HG02610 (cell line): ENCODE results near the gene NPTXR.

Experiments
- ATAC-seq: cut with Tn5 transposase; IDR thresholded peaks from one replicate; pipeline ENCODE4 v1.9.1; 2021; ENCODE audit warnings: mild to moderate bottlenecking, moderate library complexity; ENCODE audit not compliant: unreplicated experiment

Gene NPTXR

GRCh38 chr22:38799265-38800002, 44.4 kb downstream of the NPTXR start:
- no peak for ATAC-seq

DNA sequence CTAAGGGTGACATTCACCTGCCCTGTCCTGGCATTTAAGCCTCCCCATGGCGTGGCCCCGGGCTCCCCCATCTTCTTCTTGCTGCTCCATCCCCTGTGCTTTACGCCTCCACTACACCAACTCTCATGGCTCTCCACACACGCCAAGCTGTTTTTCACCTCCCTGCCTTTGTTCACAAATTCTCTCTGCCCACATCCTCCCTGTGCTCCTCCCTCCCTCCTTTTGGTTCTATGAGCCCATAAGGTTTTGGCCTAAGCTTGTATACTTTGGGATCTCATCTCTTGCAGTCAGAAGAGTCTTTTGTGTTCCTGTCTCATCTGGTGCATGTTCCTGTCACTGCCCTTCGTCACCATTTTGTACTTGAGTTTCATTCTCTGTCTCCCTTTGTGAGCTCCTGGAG, 45.3 kb downstream of the NPTXR start:
- ATAC-seq, result no peak

DNA sequence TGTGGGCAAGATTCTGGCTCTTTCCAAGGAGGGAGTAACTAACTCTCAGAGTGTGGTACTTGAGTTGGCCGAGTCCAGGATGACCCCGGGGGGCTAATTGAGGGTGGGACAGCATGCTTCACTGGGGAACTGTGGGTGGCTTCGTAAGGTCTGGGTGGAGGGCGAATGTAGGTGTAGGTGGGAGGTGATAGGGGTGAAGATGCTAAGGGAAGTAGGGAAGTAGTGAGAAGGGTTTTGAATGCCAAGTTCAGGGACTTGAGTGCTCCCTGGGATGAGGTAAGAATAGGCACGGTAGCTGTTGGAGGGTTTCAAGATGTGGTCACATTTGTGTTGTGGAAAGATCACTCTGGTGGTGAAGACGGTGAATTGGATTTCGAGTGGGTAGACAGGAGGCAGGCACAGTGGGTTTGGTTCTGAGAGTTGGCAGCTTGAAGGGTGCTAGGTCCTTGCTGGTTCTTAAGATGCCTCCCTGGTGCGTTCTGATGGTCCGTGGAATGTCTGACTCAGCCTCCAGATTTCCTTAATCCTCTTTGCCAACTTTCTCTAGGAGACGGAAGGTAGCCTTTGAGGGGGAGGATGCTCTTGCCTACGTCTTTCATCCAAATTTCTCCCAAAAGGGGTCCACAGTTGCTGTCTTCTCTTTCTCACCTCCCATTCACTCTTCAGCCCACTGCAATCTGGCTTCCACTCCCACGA, 47.4 kb downstream of the NPTXR start:
- no peak for ATAC-seq

DNA sequence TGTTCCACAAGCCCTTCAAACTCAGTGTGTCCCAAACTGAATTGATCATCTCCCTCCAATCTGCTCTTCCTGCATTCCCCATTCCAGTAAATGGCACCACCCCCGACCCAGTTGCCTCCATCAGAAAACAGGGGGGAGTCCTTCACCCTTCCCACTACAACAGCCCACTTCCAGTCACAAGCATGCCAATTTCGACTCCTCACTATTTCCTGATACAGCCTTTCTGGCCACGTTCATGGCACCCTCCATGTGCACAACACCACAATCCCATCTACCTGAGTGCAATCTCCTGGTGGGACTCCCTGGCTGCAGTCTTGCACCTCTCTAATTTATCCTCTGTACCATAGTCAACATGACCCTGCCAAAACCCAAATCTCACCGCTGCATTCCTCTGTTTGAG, 48.3 kb downstream of the NPTXR start:
- ATAC-seq, result no peak

DNA sequence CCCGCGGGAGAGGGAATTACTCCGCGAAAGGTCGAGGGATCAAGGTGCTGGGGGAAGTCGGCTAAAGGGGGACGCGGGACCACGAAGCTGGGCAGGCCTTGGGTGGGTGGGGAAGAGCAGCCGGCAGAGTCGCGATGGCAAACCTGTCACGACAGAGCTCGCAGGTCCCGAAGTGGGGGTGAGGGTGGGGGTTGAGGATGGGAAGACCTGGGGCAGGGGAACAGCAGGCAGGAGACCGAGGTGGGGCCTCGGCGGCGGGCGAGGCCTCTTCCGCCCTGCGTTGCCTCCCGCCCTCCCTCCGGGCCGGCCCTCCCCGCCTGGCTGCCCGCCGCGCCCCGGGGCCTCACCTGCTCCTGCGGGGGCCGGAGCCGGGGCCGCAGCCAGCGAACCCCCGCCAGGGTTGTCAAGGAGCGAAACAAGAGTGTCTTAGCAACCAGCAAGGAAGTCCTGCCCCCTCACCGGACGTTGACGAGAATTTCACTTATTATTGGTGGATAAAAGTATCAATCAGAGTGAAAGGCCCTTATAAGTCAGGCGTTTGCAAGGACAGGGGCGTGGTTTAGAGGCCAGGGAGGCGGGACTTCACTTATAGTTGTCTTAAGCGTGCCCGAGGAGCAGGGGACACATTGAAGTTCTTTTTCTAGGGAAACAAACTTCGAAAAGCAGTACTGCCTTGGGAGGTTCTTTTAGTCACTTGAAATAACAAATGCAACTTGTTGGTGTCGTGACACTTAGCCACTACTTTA, 49.9 kb downstream of the NPTXR start, which contains the start of gene DNAL4:
Gene DNAL4, minus strand, starts transcription at position 423 of the 746 bp plus-strand sequence. CDS start 11,412 bp downstream, outside the sequence.
- ATAC-seq, result peak; percentile 96

DNA sequence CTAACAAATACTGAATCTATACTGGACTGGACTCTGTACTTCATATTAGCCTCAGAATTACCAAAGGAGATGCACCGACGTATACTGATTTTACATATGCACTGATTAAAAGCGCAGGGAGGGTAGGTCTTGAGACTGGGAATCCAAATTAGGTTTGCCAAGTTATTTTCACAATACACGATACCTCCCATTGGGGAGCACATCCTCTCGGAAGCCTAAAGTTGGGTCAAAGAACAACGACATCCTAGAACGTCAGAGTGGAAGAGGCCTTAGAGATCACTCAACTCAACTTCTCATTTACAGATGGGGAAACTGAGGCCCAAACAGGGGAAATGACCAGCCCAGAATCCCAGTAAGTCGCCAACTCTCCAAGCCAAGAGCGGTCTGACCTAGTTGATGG, 50.5 kb downstream of the NPTXR start:
- ATAC-seq, result no peak

GRCh38 chr22:38792833-38793232, 51.0 kb downstream of the NPTXR start:
- no peak for ATAC-seq

DNA sequence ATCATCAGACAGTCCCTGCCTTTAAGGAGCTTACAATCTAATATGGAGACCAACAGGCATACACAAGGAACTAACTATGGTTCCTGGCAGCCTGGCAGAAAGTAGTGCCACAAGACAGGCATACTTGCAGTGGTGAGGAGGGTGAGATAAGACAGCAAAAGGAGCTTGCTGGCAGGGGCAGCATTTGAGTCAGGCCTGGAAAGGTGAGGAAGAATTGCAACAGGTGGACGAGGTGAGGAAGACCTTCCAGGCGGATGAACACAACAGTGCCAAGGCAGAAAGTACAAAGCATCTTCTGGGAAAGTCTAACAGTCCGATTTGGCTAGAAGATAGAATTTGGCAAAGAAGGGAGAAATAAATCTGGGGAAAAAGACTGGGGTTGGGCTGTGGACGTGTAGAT, 54.2 kb downstream of the NPTXR start:
- no peak for ATAC-seq

DNA sequence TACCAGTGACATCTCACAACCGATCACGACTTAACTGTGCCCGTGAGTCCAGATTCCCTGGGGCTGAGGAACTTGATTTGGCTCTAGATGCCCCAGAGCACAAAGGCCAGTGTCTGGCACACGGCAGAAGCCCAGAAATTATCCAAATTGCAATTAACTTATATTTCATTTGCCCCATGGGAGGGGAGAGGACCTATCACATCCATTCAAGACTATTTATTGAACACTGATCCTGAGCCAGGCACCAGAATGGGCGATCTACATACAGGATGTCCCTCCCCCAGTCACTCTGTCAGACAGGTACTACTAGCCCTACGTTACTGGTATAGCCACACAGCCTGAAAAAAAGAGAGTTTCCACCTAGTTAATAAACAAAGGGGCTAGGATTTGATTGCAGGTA, 55.0 kb downstream of the NPTXR start:
- ATAC-seq, result no peak

DNA sequence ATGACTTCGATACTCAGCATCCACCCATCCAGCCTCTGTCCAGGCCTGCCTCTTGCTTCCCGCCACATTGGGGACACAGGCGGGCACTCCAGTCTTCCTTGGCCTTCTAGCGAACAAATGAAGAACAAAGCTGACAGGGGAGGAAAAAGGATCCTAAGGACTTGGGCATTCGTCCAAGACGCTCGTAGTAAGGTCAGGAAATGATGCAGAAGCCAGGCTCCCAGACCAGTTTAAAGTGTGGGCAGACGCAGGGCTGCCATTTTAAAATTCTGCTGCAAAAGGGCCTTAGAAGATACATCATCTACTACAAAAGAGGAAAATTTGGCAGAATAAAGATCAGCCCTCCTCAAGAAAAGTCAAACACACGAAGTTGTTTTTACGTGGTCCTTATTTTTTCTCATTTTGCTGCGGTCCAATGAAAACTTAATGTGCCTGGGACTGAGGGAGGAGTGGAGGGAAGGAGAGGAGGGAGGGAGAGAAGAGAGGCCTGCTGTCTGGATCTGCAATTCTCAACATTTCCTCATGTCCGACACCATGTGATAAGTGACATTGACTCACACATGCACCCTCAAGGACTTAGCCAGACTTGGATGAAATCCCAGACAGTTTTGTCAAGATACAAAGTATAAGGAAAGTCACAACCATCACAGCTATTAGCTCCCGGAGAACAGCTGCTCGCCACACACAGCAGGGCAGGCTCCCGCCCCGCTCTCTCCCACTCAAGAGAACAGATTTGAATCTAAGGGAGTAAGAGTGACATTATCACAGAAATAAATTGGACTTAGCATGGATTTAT, 55.6 kb downstream of the NPTXR start:
- ATAC-seq, result no peak

DNA sequence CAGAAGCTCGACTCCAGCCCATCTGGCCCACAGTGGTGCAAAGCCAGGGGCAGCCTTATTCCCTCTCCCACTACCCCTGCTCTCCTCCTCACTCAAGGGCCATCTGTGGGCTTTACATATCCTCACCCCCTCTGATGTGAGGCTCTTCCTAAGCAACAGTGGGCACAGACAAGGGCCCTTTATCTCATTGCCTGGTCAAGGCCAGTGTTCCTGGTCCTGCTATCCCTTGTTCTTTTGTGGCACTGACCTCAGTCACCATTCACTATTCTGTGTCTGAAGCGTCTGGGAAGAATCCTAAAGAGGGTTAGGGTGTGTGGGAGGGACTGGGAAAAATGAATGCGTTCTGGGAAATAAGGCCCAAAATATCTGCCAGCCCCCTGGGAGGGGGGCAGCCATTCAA, 57.2 kb downstream of the NPTXR start:
- ATAC-seq, result no peak

DNA sequence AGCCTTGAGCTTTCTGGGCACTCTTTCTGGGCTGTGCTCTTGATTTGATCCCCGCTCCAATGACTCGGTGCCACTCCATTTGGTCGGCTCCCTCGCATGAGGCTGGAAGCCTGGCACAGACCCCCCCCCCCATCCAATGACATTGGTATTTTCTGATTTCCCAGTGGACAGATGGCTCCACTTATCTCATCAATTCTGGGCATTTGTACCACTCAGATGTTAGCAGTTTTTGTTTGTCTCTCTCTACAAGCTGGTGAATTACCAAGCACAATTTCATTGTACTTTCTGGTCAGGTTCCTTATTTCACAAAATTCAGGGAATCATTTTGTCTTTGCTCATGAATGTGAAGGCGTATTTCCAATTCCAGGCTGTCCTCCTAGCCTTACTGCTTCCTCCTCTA, 59.0 kb downstream of the NPTXR start:
- ATAC-seq, result no peak

DNA sequence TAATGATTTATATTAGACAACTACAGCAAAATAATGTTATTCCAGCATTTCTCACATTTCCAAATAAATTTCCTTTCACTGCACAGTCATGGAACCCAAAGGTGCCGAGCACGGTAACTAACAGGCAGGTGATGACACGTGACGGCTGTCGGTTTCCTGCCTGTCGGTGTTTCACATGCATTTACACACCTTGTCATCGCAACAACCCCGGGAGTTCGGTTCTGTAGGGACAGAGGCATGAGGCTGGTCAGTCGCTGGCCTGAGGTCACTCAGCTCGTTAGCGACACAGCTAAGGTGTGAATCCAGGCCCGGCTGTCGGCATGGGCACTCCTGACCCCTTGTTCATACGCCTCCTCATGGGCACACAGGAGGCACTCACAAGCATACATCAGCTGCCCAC, 59.8 kb downstream of the NPTXR start:
- ATAC-seq, result no peak

DNA sequence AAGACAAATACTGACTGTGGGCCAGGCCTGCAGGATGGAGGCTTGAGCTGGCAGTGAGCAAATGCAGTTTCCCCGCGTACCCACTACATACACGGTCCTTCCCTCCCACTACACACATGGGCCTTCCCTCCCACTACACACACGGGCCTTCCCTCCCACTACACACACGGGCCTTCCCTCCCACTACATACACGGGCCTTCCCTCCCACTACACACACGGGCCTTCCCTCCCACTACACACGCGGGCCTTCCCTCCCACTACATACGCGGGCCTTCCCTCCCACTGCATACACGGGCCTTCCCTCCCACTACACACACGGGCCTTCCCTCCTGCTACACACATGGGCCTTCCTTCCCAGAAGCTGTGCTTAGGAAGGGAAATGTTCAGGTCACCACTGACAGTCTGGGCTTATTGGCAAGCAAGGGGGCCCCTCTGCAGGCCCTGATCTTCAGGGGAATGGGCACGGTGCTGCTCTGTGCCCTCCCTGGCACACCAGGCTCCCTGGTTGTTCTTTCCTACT, 60.7 kb downstream of the NPTXR start:
- no peak for ATAC-seq

DNA sequence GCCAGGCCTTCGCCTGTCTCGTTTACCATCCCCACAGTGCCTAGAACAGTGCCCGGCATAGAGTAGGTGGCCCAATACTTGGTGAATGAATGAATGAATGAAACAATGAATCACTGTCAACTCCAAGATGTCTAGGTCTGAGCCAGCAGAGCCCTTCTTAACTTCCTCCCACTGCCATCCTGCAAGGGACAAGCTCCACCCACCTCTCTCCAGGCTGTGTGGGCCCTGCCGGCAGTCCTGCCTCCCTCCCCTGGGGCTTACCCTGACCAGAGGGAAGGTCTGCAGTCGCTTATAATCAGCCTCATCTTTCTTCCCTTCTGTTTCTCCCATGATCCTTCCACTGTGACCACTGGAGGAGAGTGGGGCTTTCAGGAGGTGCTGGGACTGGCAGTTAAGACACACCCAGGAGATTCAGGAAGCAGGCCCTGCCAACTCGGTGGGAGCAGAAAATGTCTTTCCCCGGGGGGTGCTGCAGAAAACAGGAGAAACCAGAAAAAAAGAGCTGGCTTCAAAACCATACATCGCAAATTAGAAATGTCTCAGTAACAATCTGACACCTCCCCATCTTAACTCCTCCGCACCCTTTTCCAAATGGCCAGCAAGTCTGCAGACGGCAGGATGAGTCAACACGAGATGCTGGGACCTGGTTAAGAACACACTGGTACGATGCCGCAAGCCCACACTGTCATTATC, 61.3 kb downstream of the NPTXR start:
- ATAC-seq, result no peak

DNA sequence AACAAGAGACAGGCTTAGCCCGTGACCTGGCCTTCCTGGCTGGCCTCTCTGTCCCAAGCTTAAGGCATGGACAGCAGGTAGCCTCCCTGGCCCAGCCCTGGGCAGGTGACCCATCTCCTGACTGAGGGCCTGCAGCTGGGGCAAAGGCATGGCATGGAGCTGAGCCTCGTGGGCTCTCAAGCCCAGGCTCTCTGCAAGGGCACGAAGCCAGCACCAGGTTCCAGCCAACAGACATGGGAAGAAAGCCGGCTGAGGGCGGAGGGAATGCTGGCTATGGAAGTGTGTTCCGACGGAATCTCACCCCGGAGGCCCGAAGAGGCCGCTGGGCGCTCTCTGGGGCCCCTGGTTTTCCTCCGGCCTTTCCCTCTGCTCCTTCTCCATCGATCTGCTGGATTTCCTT, 62.8 kb downstream of the NPTXR start:
- no peak for ATAC-seq

GRCh38 chr22:38777087-38777671, 66.6 kb downstream of the NPTXR start:
- no peak for ATAC-seq

GRCh38 chr22:38776086-38776485, 67.7 kb downstream of the NPTXR start:
- no peak for ATAC-seq

- ATAC-seq, result no peak
These were observed 68.2 kb downstream of the NPTXR start for GRCh38 chr22:38775656-38776055.
